ENCODE measurements around the gene RECK.

The RECK gene

DNA sequence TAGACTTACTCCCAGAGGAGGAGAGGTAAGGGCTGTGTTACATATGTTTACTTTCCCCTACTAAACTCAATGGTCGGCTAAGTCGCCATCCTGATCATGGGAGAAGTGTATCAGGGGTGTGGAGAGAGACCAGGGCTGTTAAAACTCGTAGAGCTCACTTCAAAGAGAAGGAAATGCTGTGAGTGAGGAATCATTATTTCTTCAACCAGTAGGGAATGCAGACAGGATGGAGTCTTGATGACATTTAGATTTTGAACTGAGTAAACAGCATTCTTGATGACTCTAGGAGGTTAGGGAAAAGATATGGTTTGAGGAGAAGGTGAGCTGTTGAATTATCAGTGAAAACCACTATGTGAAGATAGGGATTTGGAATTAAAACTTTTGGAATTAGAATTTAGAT, 17.3 kb downstream of the RECK start:
- TF ChIP-seq, protein P1, sequence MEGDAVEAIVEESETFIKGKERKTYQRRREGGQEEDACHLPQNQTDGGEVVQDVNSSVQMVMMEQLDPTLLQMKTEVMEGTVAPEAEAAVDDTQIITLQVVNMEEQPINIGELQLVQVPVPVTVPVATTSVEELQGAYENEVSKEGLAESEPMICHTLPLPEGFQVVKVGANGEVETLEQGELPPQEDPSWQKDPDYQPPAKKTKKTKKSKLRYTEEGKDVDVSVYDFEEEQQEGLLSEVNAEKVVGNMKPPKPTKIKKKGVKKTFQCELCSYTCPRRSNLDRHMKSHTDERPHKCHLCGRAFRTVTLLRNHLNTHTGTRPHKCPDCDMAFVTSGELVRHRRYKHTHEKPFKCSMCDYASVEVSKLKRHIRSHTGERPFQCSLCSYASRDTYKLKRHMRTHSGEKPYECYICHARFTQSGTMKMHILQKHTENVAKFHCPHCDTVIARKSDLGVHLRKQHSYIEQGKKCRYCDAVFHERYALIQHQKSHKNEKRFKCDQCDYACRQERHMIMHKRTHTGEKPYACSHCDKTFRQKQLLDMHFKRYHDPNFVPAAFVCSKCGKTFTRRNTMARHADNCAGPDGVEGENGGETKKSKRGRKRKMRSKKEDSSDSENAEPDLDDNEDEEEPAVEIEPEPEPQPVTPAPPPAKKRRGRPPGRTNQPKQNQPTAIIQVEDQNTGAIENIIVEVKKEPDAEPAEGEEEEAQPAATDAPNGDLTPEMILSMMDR (IDR thresholded peaks at IDR 0.05; ENCODE audit: low read depth, low read length) = no peak
- H3K4me3 ChIP-seq (replicated peaks in 1 of 2; ENCODE audit: low read depth in 2 of 2, low read length in 2 of 2) = no peak overlapping the region
- peak in 1 of 2 donors; percentile 26 for DNase-seq (ENCODE audit: low read depth in 2 of 2)

- no peak overlapping the region for H3K4me3 ChIP-seq (replicated peaks in 1 of 2; ENCODE audit: low read depth in 2 of 2, low read length in 2 of 2)
- TF ChIP-seq, protein P1 (IDR thresholded peaks at IDR 0.05; ENCODE audit: low read depth, low read length) = no peak
- DNase-seq (ENCODE audit: low read depth in 2 of 2) = no peak
These were observed 20.2 kb downstream of the RECK start for GRCh38 chr9:36056896-36057295.

- peak; percentile 59 to 79 for DNase-seq (ENCODE audit: low read depth in 2 of 2)
- no peak overlapping the region for H3K4me3 ChIP-seq (replicated peaks in 1 of 2; ENCODE audit: low read depth in 2 of 2, low read length in 2 of 2)
- TF ChIP-seq, protein P1 (IDR thresholded peaks at IDR 0.05; ENCODE audit: low read depth, low read length) = no peak
These were observed 27.2 kb downstream of the RECK start for GRCh38 chr9:36063804-36064447.

DNA sequence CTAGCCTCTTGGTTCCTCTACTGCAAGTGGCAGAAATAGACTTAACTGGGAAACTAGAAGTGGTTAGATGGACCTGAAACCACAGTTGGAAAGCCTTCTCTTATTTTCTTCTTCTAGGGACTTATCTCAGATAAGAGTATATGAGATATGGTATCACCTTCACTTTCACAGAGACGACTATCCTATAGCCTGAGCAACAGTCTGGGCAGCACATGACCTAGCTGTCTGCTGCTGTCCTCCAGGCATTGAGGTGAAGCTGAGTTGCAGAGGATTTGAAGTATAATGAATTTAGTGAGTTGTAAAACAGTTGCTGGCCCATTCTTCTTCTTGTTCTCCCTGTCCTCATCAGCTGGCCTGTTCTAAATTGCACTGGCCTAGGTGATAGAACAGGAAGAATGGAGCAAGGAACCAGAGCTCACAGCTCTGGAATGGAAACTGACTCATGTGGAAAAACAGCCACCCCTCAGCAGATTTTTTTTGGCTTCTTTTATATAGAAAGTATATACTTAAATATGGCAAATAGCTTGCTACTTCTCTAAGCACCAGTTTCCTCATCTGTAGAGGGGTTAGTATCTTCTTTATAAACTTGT, 27.8 kb downstream of the RECK start:
- H3K4me3 ChIP-seq (replicated peaks in 1 of 2; ENCODE audit: low read depth in 2 of 2, low read length in 2 of 2) = no peak overlapping the region
- DNase-seq (ENCODE audit: low read depth in 2 of 2) = peak; percentile 40 to 60
- TF ChIP-seq, protein P1 (IDR thresholded peaks at IDR 0.05; ENCODE audit: low read depth, low read length) = no peak

DNA sequence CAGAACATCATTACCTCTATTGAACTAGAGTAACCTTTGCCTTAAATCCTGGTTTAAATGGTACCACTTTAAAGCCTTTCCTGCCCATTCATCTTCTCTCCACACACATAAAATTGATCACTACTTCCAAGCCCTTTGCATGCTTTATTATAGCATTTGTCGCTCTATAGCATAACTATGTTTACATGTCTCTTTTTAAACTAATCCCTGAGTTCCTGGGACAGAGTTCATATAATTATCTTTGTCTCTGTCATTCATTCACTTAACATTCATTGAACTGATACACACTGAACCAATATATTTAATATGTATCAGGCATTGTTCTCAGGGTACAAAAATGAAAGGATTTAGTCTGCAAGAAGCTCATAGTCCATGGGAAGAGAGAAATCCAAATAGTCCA, 37.3 kb downstream of the RECK start:
- TF ChIP-seq, protein P1 (IDR thresholded peaks at IDR 0.05; ENCODE audit: low read depth, low read length) = no peak
- DNase-seq (ENCODE audit: low read depth in 2 of 2) = no peak
- no peak overlapping the region for H3K4me3 ChIP-seq (replicated peaks in 1 of 2; ENCODE audit: low read depth in 2 of 2, low read length in 2 of 2)

DNA sequence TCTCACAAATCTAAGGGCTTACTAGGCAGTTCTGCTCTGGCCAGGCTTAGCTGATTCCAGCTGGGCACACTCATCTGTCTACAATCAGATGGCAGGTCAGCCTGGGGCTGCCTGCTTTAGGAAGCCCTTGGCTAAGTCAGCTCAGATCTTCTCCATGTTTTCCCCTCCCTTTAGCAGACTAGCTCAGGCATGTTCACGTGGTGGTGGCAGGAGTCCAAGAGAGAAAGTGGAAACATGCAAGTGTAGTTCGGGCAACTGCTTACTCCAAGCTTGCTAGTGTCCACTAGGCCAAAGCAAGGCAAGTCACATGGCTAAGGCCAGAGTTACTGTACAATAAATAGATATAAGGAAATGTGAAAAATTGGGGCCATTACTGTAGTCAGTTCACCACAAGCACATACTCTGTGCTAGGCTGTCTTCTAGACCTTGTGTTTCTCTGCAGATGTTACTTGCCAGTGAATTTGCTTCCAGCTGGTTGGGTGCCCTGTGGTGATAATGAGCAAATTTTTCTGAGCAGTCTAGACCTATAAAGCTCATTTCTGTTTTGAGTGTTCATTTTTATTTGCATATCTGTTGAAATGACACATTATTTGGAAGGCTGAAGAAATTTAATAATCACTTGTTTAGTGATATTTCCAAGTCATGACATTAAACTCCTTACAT, 38.3 kb downstream of the RECK start:
- no peak overlapping the region for H3K4me3 ChIP-seq (replicated peaks in 1 of 2; ENCODE audit: low read depth in 2 of 2, low read length in 2 of 2)
- DNase-seq (ENCODE audit: low read depth in 2 of 2) = peak; percentile 82 to 94
- TF ChIP-seq, protein P1 (IDR thresholded peaks at IDR 0.05; ENCODE audit: low read depth, low read length) = no peak

Measured in cardiac fibroblast (primary cell).